Measurements from ENCODE around the gene NAV1. TPM values are rescaled to one million over a fixed set of nuclear protein-coding genes. Genes with fewer than 3 reads are reported as not detected.
A peak's percentile ranks its signal among the peaks of the same experiment; 100 is the strongest.

Gene NAV1
- total RNA-seq, 1 donor from 2014 or later: 44.9 TPM

GRCh38 chr1:201501812-201502510 is 37.0 kb upstream of the NAV1 start:
- H3K36me3 Mint-ChIP-seq: no peaks in the 10 kb centered on the region
- peak overlapping the region; percentile 99 for H3K27ac Mint-ChIP-seq
- H3K4me3 Mint-ChIP-seq: peak overlapping the region; percentile 65
- DNase-seq (ENCODE audit: extremely low spot score, unreplicated experiment): no peak
- H3K27me3 Mint-ChIP-seq: no peaks in the 10 kb centered on the region
- TF ChIP-seq, protein P1, sequence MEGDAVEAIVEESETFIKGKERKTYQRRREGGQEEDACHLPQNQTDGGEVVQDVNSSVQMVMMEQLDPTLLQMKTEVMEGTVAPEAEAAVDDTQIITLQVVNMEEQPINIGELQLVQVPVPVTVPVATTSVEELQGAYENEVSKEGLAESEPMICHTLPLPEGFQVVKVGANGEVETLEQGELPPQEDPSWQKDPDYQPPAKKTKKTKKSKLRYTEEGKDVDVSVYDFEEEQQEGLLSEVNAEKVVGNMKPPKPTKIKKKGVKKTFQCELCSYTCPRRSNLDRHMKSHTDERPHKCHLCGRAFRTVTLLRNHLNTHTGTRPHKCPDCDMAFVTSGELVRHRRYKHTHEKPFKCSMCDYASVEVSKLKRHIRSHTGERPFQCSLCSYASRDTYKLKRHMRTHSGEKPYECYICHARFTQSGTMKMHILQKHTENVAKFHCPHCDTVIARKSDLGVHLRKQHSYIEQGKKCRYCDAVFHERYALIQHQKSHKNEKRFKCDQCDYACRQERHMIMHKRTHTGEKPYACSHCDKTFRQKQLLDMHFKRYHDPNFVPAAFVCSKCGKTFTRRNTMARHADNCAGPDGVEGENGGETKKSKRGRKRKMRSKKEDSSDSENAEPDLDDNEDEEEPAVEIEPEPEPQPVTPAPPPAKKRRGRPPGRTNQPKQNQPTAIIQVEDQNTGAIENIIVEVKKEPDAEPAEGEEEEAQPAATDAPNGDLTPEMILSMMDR (conservative IDR thresholded peaks at IDR 0.05): no peak
- H3K4me1 Mint-ChIP-seq (ENCODE audit: unreplicated experiment): peaks cover 55% of the 10 kb centered on the region
- H3K9me3 Mint-ChIP-seq: no peaks in the 10 kb centered on the region

DNA sequence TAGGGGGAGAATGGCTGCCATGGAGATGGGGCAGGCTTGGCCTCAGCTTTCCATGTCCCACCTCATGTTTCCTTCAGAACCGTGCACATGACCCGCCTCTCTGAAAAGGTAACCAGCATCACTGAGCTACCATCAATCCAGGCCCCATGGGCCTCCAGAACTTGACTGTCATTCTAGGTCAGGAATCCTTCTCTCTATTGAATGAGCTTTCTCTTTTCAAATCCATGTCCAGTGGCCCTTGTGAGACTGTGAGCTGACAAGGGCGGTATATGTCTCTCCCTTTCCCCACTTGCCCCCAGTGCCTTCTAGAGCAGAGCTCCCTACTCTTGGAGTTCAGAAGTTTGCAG is 36.4 kb upstream of the NAV1 start:
- peak overlapping the region; percentile 65 for H3K4me3 Mint-ChIP-seq
- H3K9me3 Mint-ChIP-seq: no peaks in the 10 kb centered on the region
- H3K27ac Mint-ChIP-seq: peak overlapping the region; percentile 99
- no peaks in the 10 kb centered on the region for H3K36me3 Mint-ChIP-seq
- peaks cover 55% of the 10 kb centered on the region for H3K4me1 Mint-ChIP-seq (ENCODE audit: unreplicated experiment)
- no peak for DNase-seq (ENCODE audit: extremely low spot score, unreplicated experiment)
- TF ChIP-seq, protein P1 (conservative IDR thresholded peaks at IDR 0.05): no peak
- H3K27me3 Mint-ChIP-seq: no peaks in the 10 kb centered on the region

DNA sequence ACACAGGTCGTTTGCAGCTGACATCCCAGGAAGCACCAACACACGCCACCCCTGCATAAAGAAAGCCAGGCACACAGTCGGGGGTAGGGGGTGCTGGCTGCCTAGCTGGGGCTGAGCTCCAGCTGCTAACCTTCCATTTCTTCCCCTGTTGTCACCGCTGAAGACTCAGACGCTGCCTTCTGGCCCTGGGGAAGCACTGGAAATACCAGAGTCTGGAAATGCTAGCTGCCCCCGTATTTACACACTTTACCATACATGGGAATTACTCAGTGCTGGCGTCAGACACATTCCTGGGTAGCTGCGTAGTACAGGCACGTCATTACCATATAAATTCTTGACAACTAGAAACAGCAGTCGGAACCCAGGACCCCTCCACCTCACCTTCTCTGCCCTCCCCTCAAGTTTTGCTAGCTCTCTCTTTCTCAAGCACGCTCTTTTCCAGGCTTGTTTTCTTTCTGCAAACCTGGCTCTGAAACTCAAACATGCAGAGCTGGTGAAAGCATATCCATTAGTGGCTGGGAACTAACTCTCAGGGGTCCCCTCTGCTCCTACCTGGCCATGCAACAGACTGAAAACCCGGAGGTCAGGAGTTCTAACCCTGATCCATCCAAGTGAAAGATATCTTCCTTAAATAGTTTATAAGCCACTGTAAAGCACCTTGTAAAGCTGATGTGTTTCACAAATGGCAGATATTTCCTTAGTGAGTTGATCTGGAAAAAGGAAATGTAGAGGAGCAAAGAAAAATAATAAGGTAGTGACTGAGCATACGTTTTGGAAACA is 35.3 kb upstream of the NAV1 start:
- H3K9me3 Mint-ChIP-seq: no peaks in the 10 kb centered on the region
- no peaks in the 10 kb centered on the region for H3K27me3 Mint-ChIP-seq
- no peaks in the 10 kb centered on the region for H3K36me3 Mint-ChIP-seq
- TF ChIP-seq, protein P1 (conservative IDR thresholded peaks at IDR 0.05): no peak
- H3K4me1 Mint-ChIP-seq (ENCODE audit: unreplicated experiment): peaks cover 55% of the 10 kb centered on the region
- no peak for DNase-seq (ENCODE audit: extremely low spot score, unreplicated experiment)
- H3K27ac Mint-ChIP-seq: peak overlapping the region; percentile 99
- peak overlapping the region; percentile 83 for H3K4me3 Mint-ChIP-seq

GRCh38 chr1:201504179-201504631 is 34.7 kb upstream of the NAV1 start:
- TF ChIP-seq, protein P1 (conservative IDR thresholded peaks at IDR 0.05): no peak
- H3K9me3 Mint-ChIP-seq: no peaks in the 10 kb centered on the region
- peaks cover 55% of the 10 kb centered on the region for H3K4me1 Mint-ChIP-seq (ENCODE audit: unreplicated experiment)
- H3K27ac Mint-ChIP-seq: peak overlapping the region; percentile 99
- peak overlapping the region; percentile 83 for H3K4me3 Mint-ChIP-seq
- no peaks in the 10 kb centered on the region for H3K27me3 Mint-ChIP-seq
- DNase-seq (ENCODE audit: extremely low spot score, unreplicated experiment): no peak
- no peaks in the 10 kb centered on the region for H3K36me3 Mint-ChIP-seq

DNA sequence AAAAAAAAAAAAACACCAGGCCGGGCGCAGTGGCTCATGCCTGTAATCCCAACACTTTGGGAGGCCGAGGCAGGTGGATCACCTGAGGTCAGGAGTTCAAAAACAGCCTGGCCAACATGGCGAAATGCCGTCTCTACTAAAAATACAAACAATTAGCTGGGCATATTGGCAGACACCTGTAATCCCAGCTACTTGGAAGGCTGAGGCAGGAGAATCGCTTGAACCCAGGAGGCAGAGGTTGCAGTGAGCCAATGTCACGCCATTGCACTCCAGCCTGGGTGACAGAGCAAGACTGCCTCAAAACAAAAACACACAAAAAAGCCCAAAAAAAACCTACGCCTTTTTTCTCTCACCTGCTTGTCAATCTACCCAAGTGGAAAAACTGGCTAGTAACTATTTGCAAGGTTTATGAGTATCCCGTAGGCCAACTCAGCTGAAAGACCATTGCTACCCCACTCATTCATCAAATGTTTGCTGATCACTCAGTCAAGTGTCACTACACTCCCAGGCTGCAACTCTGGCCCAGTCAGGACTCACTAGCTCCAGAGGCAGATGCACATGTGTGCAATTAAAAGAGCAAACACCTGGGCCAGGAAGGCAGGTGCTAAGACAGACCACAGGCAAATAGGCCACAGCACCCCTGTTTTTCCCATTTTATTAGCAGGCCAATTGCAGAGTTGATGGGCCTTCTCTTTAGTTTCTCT is 34.0 kb upstream of the NAV1 start:
- no peaks in the 10 kb centered on the region for H3K27me3 Mint-ChIP-seq
- H3K9me3 Mint-ChIP-seq: no peaks in the 10 kb centered on the region
- peaks cover 51% of the 10 kb centered on the region for H3K4me1 Mint-ChIP-seq (ENCODE audit: unreplicated experiment)
- no peaks in the 10 kb centered on the region for H3K36me3 Mint-ChIP-seq
- H3K27ac Mint-ChIP-seq: peak overlapping the region; percentile 99
- TF ChIP-seq, protein P1 (conservative IDR thresholded peaks at IDR 0.05): no peak
- H3K4me3 Mint-ChIP-seq: peak overlapping the region; percentile 83
- no peak for DNase-seq (ENCODE audit: extremely low spot score, unreplicated experiment)

All from type B pancreatic cell (in vitro differentiated cells).